ENCODE data around the gene MPND. TPM values are rescaled to one million over a fixed set of nuclear protein-coding genes. Genes with fewer than 3 reads are reported as not detected.

Gene MPND
- total RNA-seq, 6 donors from 2014 or later: 7.7 to 37.1 (median 15.6) TPM

DNA sequence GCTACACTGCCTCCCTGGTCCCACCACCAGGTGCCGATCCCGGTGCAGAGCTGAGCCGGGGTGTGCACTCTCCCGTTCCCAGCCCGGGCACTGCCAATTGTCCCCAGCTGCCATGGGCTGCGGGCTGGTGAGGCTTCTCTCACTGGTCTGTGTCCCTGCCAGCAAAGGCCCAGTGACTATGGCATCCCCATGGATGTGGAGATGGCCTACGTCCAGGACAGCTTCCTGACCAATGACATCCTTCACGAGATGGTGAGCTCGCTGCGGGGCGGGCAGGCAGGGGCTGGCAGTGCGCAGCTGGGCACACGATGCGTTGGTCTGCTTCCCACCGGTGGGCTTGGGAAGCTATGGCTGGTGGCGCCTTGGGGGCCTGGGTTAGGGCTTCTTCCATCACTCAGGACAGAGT lies 14.6 kb downstream of the MPND start:
- peaks cover 6 to 59% (median 48%) of the 10 kb centered on the region in 4 donors for H3K36me3 ChIP-seq
- 92 to 100% methylated on average over 6 to 16 of the region's 16 CpGs for WGBS, 2 donors
- no peaks in the 10 kb centered on the region for H3K9me3 ChIP-seq
- no peak overlapping the region for H3K4me3 ChIP-seq
- DNase-seq (peak in 1 of 2 donors; percentile 65), ATAC-seq (ENCODE audit: low FRiP score in 2 of 2) (no peak)
- TF ChIP-seq POLR2A (IDR thresholded peaks at IDR 0.05) (no peak), POLR2AphosphoS5 (IDR thresholded peaks at IDR 0.05) (no peak), EP300 (IDR thresholded peaks at IDR 0.05) (no peak)
- no peaks in the 10 kb centered on the region for H3K27me3 ChIP-seq
- H3K27ac ChIP-seq: no peak overlapping the region
- peaks cover 0 to 5% (median 2%) of the 10 kb centered on the region in 4 donors for H3K4me1 ChIP-seq

DNA sequence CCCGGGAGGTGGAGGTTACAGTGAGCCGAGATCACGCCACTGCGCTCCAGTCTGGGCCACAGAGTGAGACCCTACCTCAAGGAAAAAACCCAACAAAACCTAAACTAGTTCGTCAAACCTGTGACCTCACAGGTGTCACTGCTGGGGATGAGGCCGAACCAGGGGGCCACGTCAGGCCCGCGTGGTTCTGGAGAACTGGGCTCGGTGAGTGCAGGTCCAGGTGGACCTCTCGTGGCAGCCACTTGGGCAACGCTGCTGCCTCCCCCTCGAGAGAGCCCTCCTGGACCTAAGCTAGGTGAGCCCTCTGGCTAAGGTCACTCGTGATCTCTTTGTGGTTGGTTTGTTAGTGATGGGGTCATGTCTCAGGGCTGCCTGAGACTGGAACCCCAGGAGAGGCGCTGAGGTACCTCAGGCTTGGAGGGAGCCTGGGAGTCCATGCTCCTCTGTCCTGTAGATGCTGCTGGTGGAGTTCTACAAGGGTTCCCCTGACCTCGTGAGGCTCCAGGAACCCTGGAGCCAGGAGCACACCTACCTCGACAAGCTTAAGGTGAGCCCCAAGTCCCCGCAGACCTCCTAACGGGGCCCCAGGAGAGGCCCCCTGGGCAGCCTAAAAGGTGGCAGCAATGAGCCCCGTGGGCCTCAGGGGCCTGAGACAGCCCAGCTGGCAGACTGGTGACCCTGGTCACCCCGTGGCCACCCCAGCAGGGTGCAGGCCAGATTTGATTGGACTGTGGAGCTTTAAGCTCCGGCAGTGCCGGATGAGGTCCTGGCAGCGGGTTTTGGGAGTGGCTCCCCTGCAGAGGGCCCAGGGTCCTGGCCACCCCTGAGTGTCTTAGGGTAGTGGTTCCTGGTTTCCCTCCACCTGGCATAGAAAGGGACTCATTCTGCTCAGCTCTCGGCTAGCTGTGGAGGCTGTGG lies 15.6 kb downstream of the MPND start:
- peak overlapping the region in 1 of 4 donors; percentile 27 for H3K27ac ChIP-seq
- no peak for DNase-seq
- no peak for ATAC-seq (ENCODE audit: low FRiP score in 2 of 2)
- H3K27me3 ChIP-seq: no peaks in the 10 kb centered on the region
- peaks cover 14 to 69% (median 58%) of the 10 kb centered on the region in 4 donors for H3K36me3 ChIP-seq
- H3K4me3 ChIP-seq: no peak overlapping the region
- no peaks in the 10 kb centered on the region for H3K9me3 ChIP-seq
- peaks cover 0 to 5% (median 2%) of the 10 kb centered on the region in 4 donors for H3K4me1 ChIP-seq
- TF ChIP-seq POLR2AphosphoS5 (IDR thresholded peaks at IDR 0.05) (no peak), EP300 (IDR thresholded peaks at IDR 0.05) (no peak), POLR2A (IDR thresholded peaks at IDR 0.05) (no peak)
- TF ChIP-seq, protein P1, sequence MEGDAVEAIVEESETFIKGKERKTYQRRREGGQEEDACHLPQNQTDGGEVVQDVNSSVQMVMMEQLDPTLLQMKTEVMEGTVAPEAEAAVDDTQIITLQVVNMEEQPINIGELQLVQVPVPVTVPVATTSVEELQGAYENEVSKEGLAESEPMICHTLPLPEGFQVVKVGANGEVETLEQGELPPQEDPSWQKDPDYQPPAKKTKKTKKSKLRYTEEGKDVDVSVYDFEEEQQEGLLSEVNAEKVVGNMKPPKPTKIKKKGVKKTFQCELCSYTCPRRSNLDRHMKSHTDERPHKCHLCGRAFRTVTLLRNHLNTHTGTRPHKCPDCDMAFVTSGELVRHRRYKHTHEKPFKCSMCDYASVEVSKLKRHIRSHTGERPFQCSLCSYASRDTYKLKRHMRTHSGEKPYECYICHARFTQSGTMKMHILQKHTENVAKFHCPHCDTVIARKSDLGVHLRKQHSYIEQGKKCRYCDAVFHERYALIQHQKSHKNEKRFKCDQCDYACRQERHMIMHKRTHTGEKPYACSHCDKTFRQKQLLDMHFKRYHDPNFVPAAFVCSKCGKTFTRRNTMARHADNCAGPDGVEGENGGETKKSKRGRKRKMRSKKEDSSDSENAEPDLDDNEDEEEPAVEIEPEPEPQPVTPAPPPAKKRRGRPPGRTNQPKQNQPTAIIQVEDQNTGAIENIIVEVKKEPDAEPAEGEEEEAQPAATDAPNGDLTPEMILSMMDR (IDR thresholded peaks at IDR 0.05): no peak
- WGBS, 2 donors: 94% methylated on average over 7 to 18 of the region's 25 CpGs

DNA sequence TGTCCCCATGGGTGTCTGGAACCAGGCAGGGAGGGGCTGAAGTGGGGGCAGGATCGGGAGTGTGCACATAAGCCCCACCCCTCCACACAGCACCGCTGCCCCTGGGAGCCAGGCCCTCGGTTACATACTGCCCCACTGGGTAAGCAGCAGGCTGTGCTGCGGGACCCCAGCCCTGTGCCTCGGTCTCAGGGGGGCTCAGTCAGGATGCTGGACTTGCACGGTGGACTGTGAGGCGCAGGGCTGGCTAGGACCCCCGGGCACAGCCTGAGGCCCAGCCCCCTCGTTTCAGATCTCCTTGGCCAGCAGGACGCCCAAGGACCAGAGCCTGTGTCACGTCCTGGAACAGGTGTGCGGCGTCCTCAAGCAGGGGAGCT lies 16.3 kb downstream of the MPND start:
- ATAC-seq (ENCODE audit: low FRiP score in 2 of 2) (no peak), DNase-seq (peak in 1 of 2 donors; percentile 70)
- Histone ChIP-seq H3K4me3 (no peak overlapping the region), H3K36me3 (peaks cover 17 to 72% (median 62%) of the 10 kb centered on the region in 4 donors), H3K4me1 (peaks cover 0 to 5% (median 2%) of the 10 kb centered on the region in 4 donors), H3K27me3 (no peaks in the 10 kb centered on the region), H3K9me3 (no peaks in the 10 kb centered on the region), H3K27ac (peak overlapping the region in 1 of 4 donors; percentile 27)
- TF ChIP-seq POLR2AphosphoS5 (IDR thresholded peaks at IDR 0.05): no peak
- TF ChIP-seq, protein P1 (IDR thresholded peaks at IDR 0.05): no peak
- no peak for TF ChIP-seq POLR2A (IDR thresholded peaks at IDR 0.05)
- no peak for TF ChIP-seq EP300 (IDR thresholded peaks at IDR 0.05)
- 86 to 88% methylated on average over 6 to 12 of the region's 13 CpGs for WGBS, 2 donors

DNA sequence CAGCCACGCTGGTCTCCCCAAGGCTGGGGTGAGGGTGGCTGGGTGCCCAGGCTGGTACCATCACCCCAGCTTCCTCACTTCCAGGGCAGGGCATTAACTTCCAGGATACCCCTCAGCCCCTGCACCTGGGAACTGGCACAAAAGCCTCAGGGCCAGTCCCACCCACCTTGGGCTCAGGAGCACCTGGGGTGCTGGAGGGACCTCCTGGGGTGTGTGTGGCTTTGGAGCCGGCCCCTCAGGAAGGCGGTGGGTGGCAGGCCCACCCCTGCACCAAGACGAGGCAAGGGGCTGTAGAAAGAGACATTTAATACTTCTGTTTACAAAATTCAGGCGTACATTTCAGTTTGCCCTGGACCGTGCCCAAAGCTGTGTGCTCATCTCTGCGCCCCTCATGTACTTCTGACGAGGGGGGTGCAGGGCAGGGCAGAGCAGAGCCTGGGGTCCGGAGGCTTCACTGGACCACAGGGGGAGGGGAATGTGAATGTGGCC lies 16.8 kb downstream of the MPND start:
- 73 to 78% methylated on average over 7 of the region's 9 CpGs for WGBS, 2 donors
- Histone ChIP-seq H3K27me3 (no peaks in the 10 kb centered on the region), H3K27ac (peak overlapping the region in 1 of 4 donors; percentile 13), H3K4me1 (peaks cover 0 to 5% (median 2%) of the 10 kb centered on the region in 4 donors), H3K9me3 (no peaks in the 10 kb centered on the region), H3K36me3 (peaks cover 17 to 76% (median 66%) of the 10 kb centered on the region in 4 donors), H3K4me3 (no peak overlapping the region)
- TF ChIP-seq POLR2A (IDR thresholded peaks at IDR 0.05): no peak
- TF ChIP-seq, protein P1 (IDR thresholded peaks at IDR 0.05): no peak
- no peak for TF ChIP-seq POLR2AphosphoS5 (IDR thresholded peaks at IDR 0.05)
- TF ChIP-seq EP300 (IDR thresholded peaks at IDR 0.05): no peak
- DNase-seq: no peak
- no peak for ATAC-seq (ENCODE audit: low FRiP score in 2 of 2)

DNA sequence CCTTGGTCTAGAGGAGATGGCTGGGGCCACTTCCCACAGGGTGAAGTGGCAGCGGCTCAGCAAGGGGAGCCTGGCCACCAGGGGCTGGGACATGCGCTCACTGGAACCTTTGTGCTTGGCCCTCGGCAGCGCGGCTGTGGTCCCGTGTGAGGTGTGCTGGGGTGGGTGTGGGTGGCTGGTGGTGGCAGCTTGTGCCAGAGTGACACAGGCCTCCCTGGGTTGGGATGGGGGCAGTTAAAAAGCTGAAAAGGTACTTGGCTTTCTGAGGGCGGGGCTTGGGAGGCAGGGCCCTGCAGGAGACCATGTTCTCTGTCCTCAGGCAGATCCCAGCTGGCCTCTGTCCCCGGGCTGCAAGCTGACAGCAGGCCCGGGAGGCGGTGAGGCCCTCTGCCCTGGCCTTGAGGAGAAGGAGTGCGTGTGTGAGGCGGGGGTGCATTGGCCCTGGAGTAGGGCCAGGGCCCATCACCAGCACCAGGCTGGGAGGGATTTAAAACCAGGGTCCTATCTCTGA lies 17.3 kb downstream of the MPND start:
- H3K27me3 ChIP-seq: no peaks in the 10 kb centered on the region
- no peak overlapping the region for H3K4me3 ChIP-seq
- H3K27ac ChIP-seq: peak overlapping the region in 2 of 4 donors; percentile 7 to 13
- H3K4me1 ChIP-seq: peaks cover 0 to 5% (median 2%) of the 10 kb centered on the region in 4 donors
- no peak for ATAC-seq (ENCODE audit: low FRiP score in 2 of 2)
- no peak for TF ChIP-seq POLR2A (IDR thresholded peaks at IDR 0.05)
- TF ChIP-seq, protein P1 (IDR thresholded peaks at IDR 0.05): no peak
- no peak for TF ChIP-seq EP300 (IDR thresholded peaks at IDR 0.05)
- TF ChIP-seq POLR2AphosphoS5 (IDR thresholded peaks at IDR 0.05): no peak
- WGBS, 2 donors: 85 to 86% methylated on average over 4 to 8 of the region's 12 CpGs
- peaks cover 19 to 82% (median 71%) of the 10 kb centered on the region in 4 donors for H3K36me3 ChIP-seq
- H3K9me3 ChIP-seq: no peaks in the 10 kb centered on the region
- peak in 1 of 2 donors; percentile 59 for DNase-seq
